GM12878 (cell line): ENCODE measurements around the gene RGS12. TPM values are rescaled to one million over a fixed set of nuclear protein-coding genes. Genes with fewer than 3 reads are reported as not detected.

Experiments
- ATAC-seq: fragments of 200-7000 bp; cut with Tn5 transposase; 3 replicates; pipeline ENCODE4 v1.9.1; 2020; ENCODE audit warnings: mild to moderate bottlenecking, moderate library complexity
- BruUV-seq: library from RNA; stranded (reverse); fragments of 400-500 nt; replicated peaks from 2 replicates; lab custom pipeline; 2021; lab: Mats Ljungman, UMichigan
- CTCF ChIA-PET: fragments of 300-600 bp; sonication (Branson Sonifier 250); formaldehyde crosslinking; extraction: SDS; loops from one replicate; lab custom pipeline; 2021; ENCODE audit warnings: inconsistent platforms; lab: Yijun Ruan, JAX
- POLR2A ChIA-PET: fragments of 350-600 bp; formaldehyde crosslinking; extraction: SDS; loops from one replicate; lab custom pipeline; 2021; ENCODE audit warnings: inconsistent platforms; lab: Charles Lee
- RAD21 ChIA-PET: fragments of 300-600 bp; sonication (Branson Sonifier 250); formaldehyde crosslinking; loops from one replicate; lab custom pipeline; 2023; ENCODE audit warnings: antibody characterized with exemption; ENCODE audit not compliant: unreplicated experiment; lab: Charles Lee
- SMC1A ChIA-PET: fragments of 300-600 bp; sonication (Branson Sonifier 250); formaldehyde crosslinking; loops from one replicate; lab custom pipeline; 2023; ENCODE audit not compliant: unreplicated experiment, uncharacterized antibody; lab: Charles Lee
- DNase-seq: peaks from one replicate; pipeline ENCODE4 v3.0.0-alpha.2; 2011; ENCODE audit warnings: low read depth, low spot score
- FAIRE-seq: peaks from 3 replicates; lab custom pipeline; 2011; peaks lifted over from hg19 to GRCh38; lab: Jason Lieb, UNC
- H2AFZ ChIP-seq: 2 replicates; pipeline ENCODE4 v1.6.0; 2011; ENCODE audit warnings: low read depth, low read length, control low read depth; ENCODE audit not compliant: control insufficient read depth
- H3K27ac ChIP-seq: 2 replicates; pipeline ENCODE4 v1.5.1; 2011; ENCODE audit warnings: control low read depth; ENCODE audit not compliant: control insufficient read depth, insufficient read depth
- H3K27me3 ChIP-seq, 2 experiments: replicated peaks in 1 of 2; 2 replicates each; pipeline versions ENCODE4 v1.6.0 to v1.6.1; 2011; ENCODE audit warnings: low read length in 1 of 2; ENCODE audit not compliant: control insufficient read depth in 2 of 2, insufficient read depth in 2 of 2
- H3K36me3 ChIP-seq, 2 experiments: 2 replicates each; pipeline ENCODE4 v1.5.1; 2011; ENCODE audit warnings: low read length in 1 of 2; ENCODE audit not compliant: control insufficient read depth in 2 of 2, insufficient read depth in 2 of 2
- H3K4me1 ChIP-seq: 2 replicates; pipeline ENCODE4 v1.6.1; 2011; ENCODE audit warnings: mild to moderate bottlenecking, low read length, moderate library complexity, mixed read lengths; ENCODE audit not compliant: control insufficient read depth, insufficient read depth
- H3K4me2 ChIP-seq: 2 replicates; pipeline ENCODE4 v1.6.0; 2011; ENCODE audit warnings: control low read depth; ENCODE audit not compliant: control insufficient read depth, insufficient read depth
- H3K4me3 ChIP-seq: fragments of 200-600 bp; sonication (generic); 2 replicates; pipeline ENCODE4 v1.5.1; 2016
- H3K79me2 ChIP-seq: 2 replicates; pipeline ENCODE4 v1.6.0; 2011; ENCODE audit warnings: low read length; ENCODE audit not compliant: control insufficient read depth, insufficient read depth
- H3K9ac ChIP-seq: 2 replicates; pipeline ENCODE4 v1.8.0; 2011; ENCODE audit warnings: low read length, control low read depth, mixed read lengths; ENCODE audit not compliant: control insufficient read depth, insufficient read depth
- H3K9me3 ChIP-seq: replicated peaks from 3 replicates; pipeline ENCODE4 v1.5.1; 2011; ENCODE audit warnings: mild to moderate bottlenecking, low read length; ENCODE audit not compliant: control insufficient read depth, insufficient read depth
- H4K20me1 ChIP-seq: 2 replicates; pipeline ENCODE4 v1.6.0; 2011; ENCODE audit not compliant: control insufficient read depth, insufficient read depth
- CBX5 ChIP-seq: sonication (generic); IDR thresholded peaks from 2 replicates; pipeline ENCODE4 v1.6.1; 2016; ENCODE audit warnings: low read depth, moderate library complexity, mild to moderate bottlenecking, inconsistent platforms
- ESRRA ChIP-seq: IDR thresholded peaks from 2 replicates; pipeline ENCODE4 v1.6.1; 2012; ENCODE audit warnings: mild to moderate bottlenecking, low read length, improper control_type of control experiment
- IKZF1 ChIP-seq: fragments of 450-650 bp; conservative IDR thresholded peaks from 2 replicates; pipeline ENCODE4 v1.6.1; 2017; ENCODE audit warnings: antibody characterized with exemption, mild to moderate bottlenecking
- MYB ChIP-seq: fragments of 150-350 bp; IDR thresholded peaks from 2 replicates; pipeline ENCODE4 v1.6.1; 2014; ENCODE audit warnings: mild to moderate bottlenecking, low read depth, low read length, borderline replicate concordance
- NFYA ChIP-seq: IDR thresholded peaks from 2 replicates; pipeline ENCODE4 v1.6.1; 2011; ENCODE audit warnings: low read depth, mild to moderate bottlenecking, low read length, improper control_type of control experiment, borderline replicate concordance
- POLR2AphosphoS2 ChIP-seq: IDR thresholded peaks from 2 replicates; pipeline ENCODE4 v1.6.1; 2011; ENCODE audit warnings: low read depth, mild to moderate bottlenecking, low read length, improper control_type of control experiment, moderate library complexity
- POLR2AphosphoS5 ChIP-seq: IDR thresholded peaks from 2 replicates; pipeline ENCODE4 v1.6.1; 2011; ENCODE audit warnings: mild to moderate bottlenecking, low read length, inconsistent platforms
- RAD21 ChIP-seq: IDR thresholded peaks from 2 replicates; pipeline ENCODE4 v1.6.1; 2011; ENCODE audit warnings: mild to moderate bottlenecking, low read depth, low read length, moderate library complexity; ENCODE audit not compliant: insufficient read depth
- SPI1 ChIP-seq: IDR thresholded peaks from 2 replicates; pipeline ENCODE4 v1.6.1; 2011; ENCODE audit warnings: low read depth, mild to moderate bottlenecking, low read length, moderate library complexity, borderline replicate concordance; ENCODE audit not compliant: insufficient read depth
- WGBS: methylation state at CpG from one replicate; pipeline ENCODE4 v1.1.6; 2016; ENCODE audit warnings: low lambda C conversion rate; ENCODE audit not compliant: insufficient replicate concordance, insufficient coverage; ENCODE audit errors: missing lambda C conversion rate; 5-methylcytosine and 5-hydroxymethylcytosine counted together
- in situ Hi-C: fragments of 300-500 bp; cut with MboI; formaldehyde crosslinking; loops from 9 replicates; pipeline ENCODE4 v1.14.3; 2018; ENCODE audit warnings: mixed read lengths
- intact Hi-C: fragments of 100-400 bp; cut with micrococcal nuclease; formaldehyde crosslinking; loops from one replicate; pipeline ENCODE4 v1.14.2; 2022; ENCODE audit not compliant: unreplicated experiment
- polyA plus RNA-seq, 11 experiments: library from polyadenylated mRNA; depleted of rRNA in 4 of 11; unstranded in 6 of 11; stranded (reverse) in 5 of 11; fragments of >200 nt; fragmentation: Nextera tagmentation in 4 of 11; fragmentation: Illumina TruSeq in 1 of 11; extraction: Ambion mirVana in 4 of 11; extraction: Trizol in 1 of 11; gene quantifications; 1 replicate in 1 of 11; 2 replicates in 10 of 11; pipeline versions ENCODE4 v1.2.1 to v1.2.3, GENCODE V29; 2011 to 2016; ENCODE audit warnings: inconsistent platforms in 2 of 11, missing spikeins in 2 of 11, low read depth in 1 of 11
- total RNA-seq, 4 experiments: library from RNA; depleted of rRNA in 3 of 4; stranded (reverse); fragments of >200 nt in 3 of 4; fragmentation: Illumina TruSeq in 1 of 4; extraction: Trizol in 1 of 4; gene quantifications; 2 replicates each; pipeline versions ENCODE4 v1.2.1 to v1.2.3, GENCODE V29; 2013 to 2021
- TF ChIP-seq, protein P1 (sequence below): fragments of 450-650 bp; formaldehyde crosslinking; IDR thresholded peaks from 2 replicates; pipeline ENCODE4 v1.4.0; 2022; ENCODE audit warnings: mild to moderate bottlenecking, moderate library complexity
- TF ChIP-seq, protein P2 (sequence below): fragments of 450-650 bp; IDR thresholded peaks from 2 replicates; pipeline ENCODE4 v1.6.1; 2016; ENCODE audit warnings: mild to moderate bottlenecking

Gene RGS12
- total and polyA plus RNA-seq, 10 of the 15 experiments (the other 5 are each of a cell fraction or from before 2014, with no cell fraction given): 0.02 to 2.2 (median 0.73) TPM

DNA sequence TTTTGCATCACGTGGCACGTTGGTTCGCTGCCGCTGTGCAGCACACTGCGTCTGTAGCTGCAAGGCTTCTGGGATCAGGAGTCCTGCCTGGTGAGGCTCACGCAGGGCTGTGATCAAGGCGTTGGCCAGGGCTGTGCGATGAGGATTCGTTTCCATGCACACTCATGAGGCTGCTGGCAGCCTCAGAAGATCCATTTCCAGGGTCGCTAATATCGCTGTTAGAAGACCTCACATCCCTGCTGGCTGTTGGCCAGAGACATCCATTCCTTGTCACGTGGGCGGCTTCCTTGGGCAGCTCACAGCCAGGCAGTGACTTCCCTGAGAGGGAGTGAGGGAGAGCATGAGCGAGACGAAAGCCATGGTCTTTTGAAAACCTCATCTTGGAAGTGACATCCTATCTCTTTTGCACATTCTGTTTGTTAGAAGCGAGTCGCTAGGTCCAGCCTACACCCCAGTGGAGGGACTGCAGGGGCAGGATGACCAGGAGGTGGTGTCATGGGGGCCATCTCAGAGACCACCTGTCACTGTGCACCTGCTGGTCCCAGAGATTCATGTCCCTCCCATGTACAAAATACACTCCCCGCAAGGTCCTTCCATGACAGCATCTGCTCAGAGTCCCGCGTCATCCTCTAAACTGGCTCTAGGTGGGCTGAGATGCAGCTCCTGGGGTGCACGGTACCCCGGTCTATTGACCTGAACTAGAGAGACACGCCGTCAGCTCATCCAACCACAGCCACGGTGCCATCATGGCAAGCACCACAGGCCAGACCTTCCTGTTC lies 12.2 kb downstream of the RGS12 start:
- TF ChIP-seq RAD21 (no peak), POLR2AphosphoS2 (no peak)
- Histone ChIP-seq H3K36me3 (no peaks in the 10 kb centered on the region), H3K4me3 (no peak overlapping the region), H2AFZ (no peak overlapping the region), H3K4me1 (peaks cover 16% of the 10 kb centered on the region), H3K9me3 (no peaks in the 10 kb centered on the region), H3K27ac (no peak overlapping the region), H3K79me2 (no peaks in the 10 kb centered on the region), H3K27me3 (no peaks in the 10 kb centered on the region), H3K9ac (no peak overlapping the region), H3K4me2 (no peak overlapping the region), H4K20me1 (no peaks in the 10 kb centered on the region)
- DNase-seq (no peak), ATAC-seq (no peak), FAIRE-seq (no peak)
- intact Hi-C loops: no loop called here
- POLR2A ChIA-PET: no interaction called here
- SMC1A ChIA-PET: interaction anchor here (2.2 kb wide), 1 partner anchor 41 kb away, joined by 8 read pairs; no protein-coding TSS in a partner anchor
- WGBS: 62% methylated on average over 25 of the region's 25 CpGs
- no TSS peak for BruUV-seq
- CTCF ChIA-PET: no interaction called here
- RAD21 ChIA-PET: no interaction called here
- in situ Hi-C loops: no loop called here

DNA sequence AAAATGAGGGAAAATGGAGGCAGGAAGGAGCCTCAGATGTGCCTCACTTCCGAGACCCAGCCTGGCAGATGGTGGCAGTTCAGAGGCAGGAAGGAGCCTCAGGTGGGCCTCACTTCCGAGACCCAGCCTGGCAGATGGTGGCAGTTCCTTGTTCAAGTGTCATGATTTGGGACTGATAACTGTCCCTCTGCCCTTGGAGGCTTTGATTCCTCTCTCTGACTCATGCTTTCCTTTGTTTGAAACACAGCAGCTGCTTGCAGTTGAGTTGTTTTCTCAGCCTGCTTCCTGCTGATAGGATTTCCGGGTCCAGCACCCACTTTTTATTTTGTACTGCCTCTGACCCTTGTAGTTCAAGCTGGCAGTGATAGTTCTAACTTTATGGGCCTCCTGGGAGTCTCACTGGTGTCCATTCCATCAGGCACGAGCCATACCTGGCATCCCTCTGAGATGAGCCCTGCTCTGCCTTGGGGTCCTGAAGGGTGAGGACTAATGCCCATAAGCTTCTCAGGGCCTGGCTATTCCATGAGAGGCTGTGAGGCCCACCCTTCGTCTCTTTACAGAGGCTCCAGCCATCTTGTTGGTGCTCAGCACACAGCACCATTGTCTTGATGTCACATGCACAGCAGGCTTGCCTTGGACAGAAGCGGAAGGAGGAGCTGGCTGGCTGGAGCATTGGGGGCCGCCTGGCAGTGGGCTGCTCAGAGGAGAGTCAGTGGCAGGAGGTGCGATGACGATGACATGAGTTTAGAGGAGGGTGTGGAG lies 13.0 kb downstream of the RGS12 start:
- SMC1A ChIA-PET: interaction anchor here (1.2 kb wide), 1 partner anchor 19 kb away, joined by 3 read pairs; no protein-coding TSS in a partner anchor
- no peak for DNase-seq
- Histone ChIP-seq H3K9ac (no peak overlapping the region), H3K36me3 (no peaks in the 10 kb centered on the region), H4K20me1 (no peaks in the 10 kb centered on the region), H3K4me1 (peaks cover 16% of the 10 kb centered on the region), H3K79me2 (no peaks in the 10 kb centered on the region), H3K27me3 (no peaks in the 10 kb centered on the region), H3K4me2 (no peak overlapping the region), H3K9me3 (no peaks in the 10 kb centered on the region), H3K27ac (no peak overlapping the region), H3K4me3 (no peak overlapping the region), H2AFZ (no peak overlapping the region)
- intact Hi-C loops: no loop called here
- no TSS peak for BruUV-seq
- 12% methylated on average over 9 of the region's 9 CpGs for WGBS
- no peak for ATAC-seq
- RAD21 ChIA-PET: no interaction called here
- FAIRE-seq: no peak
- POLR2A ChIA-PET: interaction anchor here (0.6 kb wide), 1 partner anchor 1246 kb away, joined by 3 read pairs; no protein-coding TSS in a partner anchor
- CTCF ChIA-PET: no interaction called here
- in situ Hi-C loops: no loop called here
- no peak for TF ChIP-seq POLR2AphosphoS5
- no peak for TF ChIP-seq CBX5
- no peak for TF ChIP-seq ESRRA
- no peak for TF ChIP-seq NFYA
- no peak for TF ChIP-seq IKZF1
- TF ChIP-seq MYB: no peak
- TF ChIP-seq, protein P1, sequence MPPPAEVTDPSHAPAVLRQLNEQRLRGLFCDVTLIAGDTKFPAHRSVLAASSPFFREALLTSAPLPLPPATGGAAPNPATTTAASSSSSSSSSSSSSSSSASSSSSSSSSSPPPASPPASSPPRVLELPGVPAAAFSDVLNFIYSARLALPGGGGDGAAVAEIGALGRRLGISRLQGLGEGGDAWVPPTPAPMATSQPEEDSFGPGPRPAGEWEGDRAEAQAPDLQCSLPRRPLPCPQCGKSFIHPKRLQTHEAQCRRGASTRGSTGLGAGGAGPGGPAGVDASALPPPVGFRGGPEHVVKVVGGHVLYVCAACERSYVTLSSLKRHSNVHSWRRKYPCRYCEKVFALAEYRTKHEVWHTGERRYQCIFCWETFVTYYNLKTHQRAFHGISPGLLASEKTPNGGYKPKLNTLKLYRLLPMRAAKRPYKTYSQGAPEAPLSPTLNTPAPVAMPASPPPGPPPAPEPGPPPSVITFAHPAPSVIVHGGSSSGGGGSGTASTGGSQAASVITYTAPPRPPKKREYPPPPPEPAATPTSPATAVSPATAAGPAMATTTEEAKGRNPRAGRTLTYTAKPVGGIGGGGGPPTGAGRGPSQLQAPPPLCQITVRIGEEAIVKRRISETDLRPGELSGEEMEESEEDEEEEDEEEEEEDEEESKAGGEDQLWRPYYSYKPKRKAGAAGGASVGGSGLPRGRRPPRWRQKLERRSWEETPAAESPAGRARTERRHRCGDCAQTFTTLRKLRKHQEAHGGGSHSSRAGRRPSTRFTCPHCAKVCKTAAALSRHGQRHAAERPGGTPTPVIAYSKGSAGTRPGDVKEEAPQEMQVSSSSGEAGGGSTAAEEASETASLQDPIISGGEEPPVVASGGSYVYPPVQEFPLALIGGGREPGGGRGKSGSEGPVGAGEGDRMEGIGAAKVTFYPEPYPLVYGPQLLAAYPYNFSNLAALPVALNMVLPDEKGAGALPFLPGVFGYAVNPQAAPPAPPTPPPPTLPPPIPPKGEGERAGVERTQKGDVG (CRISPR knock-in tag): no peak
- no peak for TF ChIP-seq SPI1
- TF ChIP-seq, protein P2, sequence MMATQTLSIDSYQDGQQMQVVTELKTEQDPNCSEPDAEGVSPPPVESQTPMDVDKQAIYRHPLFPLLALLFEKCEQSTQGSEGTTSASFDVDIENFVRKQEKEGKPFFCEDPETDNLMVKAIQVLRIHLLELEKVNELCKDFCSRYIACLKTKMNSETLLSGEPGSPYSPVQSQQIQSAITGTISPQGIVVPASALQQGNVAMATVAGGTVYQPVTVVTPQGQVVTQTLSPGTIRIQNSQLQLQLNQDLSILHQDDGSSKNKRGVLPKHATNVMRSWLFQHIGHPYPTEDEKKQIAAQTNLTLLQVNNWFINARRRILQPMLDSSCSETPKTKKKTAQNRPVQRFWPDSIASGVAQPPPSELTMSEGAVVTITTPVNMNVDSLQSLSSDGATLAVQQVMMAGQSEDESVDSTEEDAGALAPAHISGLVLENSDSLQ: no peak
